Midbrain (tissue), 1 donor: ENCODE results near the gene SLC25A17.
"Not testable (repeated sequence)": the region's sequence is repeated elsewhere in the genome, so short reads cannot be mapped to it uniquely, and the experiment has no call there.

Source experiments
- DNase-seq: peaks from one replicate; lab custom pipeline; 2025; lab: John Stamatoyannopoulos, UW

Gene SLC25A17

DNA sequence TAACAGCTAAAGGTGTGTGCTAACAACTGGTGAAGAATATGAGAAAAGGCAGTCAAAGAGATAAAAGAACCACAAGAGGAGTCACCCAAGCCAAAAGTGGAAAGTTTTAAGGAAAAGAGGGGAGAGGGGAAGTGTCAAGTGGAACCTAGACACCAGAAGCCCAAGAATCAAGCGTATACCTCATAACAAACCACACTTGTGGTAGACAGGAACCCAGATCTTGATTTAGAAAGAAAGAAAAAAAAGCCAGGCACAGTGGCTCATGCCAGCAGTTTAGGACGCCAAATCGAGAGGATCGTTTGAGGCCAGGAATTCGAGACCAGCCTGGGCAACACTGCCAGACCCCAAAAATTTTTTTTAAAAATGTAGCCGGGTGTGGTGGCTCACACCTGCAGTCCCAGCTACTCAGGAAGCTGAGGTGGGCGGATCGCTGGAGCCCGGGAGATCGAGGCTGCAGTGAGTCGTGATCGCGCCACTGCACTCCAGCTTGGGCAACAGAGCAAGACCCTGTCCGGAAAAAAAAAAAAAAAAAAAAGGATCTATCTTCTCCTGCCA, 877 bp downstream of the SLC25A17 start:
- no peak for DNase-seq

DNA sequence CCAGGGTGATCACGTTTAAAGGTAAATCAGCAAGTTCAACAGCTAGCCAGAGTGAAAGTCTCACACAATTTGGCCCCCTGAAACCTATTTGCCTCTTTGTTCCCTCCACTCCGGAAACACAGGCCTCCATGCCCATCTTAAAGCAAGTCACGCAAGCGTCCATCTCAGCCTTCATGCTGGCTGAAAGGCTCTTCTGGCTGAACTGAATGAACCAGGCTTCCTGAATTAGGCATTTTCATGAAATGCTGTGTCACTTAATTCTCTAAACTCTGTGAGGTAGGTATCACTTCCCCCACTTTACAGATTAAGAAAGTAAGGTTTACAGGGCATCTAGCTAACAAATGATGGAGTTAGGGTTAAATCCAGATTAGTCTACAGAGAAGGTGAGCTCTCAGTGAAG, 1.4 kb downstream of the SLC25A17 start:
- DNase-seq: no peak

DNA sequence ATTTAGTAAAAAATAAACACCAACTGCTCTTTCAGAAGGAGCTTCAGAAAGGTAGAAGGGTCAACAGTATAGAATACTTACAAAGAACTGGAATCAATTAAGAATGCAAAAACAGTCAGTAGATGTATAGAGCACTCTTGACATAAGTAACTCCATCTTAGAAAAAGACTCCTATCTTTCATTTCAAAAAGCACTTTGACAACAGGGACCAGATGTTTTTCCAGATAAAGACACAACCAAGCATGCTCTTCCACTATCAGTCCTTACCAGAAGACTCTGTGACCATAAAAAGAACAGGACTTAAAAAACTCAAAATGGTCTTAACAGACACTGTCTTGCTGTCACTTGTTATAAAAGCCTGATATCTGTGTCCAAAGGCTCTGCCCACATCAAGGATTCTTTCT, 5.2 kb downstream of the SLC25A17 start:
- no peak for DNase-seq

DNA sequence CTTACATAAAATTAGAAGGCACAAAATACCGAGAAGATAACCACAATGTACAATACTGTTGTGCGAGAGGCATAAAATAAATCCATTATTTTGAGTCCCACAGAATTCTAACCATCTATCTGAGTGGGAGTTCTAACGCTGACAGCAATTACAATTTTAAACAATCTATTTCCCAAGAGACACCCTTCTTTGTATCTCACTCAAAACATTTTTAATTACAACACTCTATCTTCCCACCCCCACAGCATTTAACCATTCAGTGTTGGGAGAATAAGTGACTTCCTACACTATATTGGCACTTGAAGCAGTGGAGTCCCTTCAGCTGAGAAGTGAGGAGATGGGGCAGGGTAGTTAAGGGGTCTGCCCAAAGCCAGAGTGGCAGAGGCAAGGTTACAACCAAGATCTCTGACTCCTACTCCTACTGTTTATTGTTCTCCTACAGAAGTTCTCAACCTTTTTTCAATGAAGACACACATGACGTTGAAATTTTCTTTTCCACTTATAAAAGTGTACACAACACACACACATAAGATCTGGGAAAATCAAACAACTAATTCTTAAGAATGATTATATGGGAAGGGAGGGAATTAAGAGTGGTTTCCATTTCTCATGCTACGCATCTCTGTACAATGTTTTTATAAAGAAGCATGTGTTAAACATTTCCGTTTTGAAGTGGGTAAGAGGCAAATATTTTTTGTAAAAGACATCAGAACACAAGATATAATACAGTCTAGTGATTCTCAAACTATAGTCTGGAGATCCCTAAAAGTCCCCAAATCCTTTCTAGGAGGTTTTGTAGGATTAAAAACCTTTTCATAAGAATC, 10.9 kb downstream of the SLC25A17 start:
- DNase-seq: no peak

DNA sequence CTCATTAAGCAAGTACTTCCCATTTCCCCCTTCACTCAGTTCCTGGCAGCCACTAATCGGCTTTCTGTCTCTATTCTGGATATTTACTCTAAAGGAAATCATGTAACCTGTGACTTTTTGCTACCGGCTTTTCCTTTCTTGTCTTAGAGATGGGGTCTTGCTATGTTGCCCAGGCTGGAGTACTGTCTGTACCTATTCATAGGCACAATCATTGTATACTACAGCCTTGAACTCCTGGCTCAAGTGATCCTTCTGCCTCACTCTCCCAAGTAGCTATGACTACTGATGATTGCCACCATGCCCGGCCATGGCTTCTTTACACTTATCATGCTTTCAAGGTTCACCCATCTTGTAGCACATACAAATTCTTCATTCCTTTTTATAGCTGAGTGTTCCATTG, 12.4 kb downstream of the SLC25A17 start:
- no peak for DNase-seq

DNA sequence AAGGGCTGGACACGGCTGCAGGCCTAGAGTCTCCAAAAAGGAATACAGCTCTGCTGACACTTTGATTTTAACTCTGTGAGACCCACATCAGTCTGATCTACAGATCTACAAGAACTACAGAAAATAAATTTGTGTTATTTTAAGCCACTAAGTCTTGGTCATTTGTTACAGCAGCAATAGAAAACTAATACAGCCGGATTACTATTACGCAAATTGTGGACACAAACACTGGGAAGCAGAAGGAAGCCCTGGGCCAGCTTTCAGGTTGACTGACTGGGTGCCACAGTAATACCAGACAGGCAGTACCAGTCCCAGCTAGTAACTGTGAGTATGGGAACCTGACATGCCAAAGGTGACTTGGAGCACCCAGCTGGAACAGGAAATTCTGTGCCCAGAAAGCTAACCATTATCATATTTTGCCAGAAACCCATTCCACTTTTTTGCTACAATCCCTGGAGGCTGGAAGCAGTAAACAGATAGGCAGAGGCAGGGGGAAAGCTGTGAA, 13.4 kb downstream of the SLC25A17 start:
- DNase-seq: no peak

DNA sequence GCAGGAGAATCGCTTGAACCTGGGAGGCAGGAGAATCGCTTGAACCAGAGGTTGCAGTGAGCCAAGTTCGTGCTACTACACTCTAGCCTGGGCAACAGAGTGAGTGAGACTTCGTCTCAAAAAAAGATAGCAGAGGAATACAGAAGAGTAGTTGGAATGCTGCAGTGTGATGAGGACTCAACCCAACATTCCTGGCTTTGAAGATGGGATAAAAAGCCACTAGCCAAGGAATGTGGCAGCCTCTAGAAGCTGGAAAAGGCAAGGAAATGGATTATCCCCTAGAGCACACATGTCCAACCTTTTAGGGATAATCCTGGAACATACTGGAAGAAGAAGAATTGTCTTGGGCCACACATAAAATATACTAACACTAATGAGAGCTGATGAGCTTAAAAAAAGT, 13.9 kb downstream of the SLC25A17 start:
- no peak for DNase-seq

DNA sequence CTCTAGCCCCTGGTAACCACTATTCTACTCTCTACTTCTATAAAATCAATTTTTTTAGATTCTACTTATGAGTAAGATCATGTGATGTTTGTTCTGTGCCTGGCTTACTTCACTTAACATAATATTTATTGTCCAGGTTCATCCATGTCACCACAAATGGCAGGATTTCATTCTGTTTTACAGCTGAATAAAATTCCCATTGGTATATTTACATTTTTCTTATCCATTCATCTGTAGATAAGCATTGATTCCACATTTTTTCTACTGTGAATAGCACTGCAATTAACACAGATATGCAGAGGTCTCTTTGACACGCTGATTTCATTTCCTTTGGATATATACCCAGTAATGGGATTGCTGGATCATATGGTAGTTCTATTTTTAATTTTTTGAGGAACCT, 15.8 kb downstream of the SLC25A17 start:
- DNase-seq: no peak

DNA sequence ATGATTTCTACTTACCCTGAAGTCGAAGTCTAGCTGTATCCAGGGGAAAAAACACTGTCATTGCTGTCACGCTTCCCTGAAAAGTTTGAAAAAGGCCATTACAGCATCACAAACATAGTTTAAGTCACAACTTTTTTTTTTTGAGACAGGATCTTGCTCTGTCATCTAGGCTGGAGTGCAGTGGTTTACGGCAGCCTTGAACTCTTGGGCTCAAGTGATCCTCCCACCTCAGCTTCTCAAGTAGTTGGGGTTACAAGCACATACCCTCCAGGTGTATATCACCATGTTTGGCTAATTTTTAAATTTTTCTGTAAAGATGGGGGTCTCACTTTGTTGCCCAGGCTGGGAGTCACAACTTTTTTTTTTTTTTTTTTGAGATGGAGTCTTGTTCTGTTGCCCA, 20.1 kb downstream of the SLC25A17 start:
- DNase-seq: no peak

DNA sequence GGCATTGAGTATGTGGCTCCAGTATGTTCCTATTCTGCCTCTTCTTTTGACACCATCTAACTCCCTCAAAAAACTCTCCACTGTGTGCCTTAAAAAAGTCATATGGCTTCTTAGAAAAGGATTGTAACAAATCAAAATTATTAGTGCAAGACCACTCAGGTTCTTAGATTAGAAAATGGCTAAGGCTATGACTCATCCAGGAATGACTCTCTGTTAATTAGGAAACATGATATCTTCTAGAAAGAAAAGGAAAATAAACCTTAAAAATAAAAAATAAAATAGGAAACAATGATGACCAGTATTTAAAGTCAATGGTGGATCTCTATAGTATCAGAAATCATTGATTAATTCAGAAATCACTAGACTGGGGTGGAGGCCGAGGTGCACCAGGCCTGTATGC, 21.7 kb downstream of the SLC25A17 start:
- DNase-seq: no peak

DNA sequence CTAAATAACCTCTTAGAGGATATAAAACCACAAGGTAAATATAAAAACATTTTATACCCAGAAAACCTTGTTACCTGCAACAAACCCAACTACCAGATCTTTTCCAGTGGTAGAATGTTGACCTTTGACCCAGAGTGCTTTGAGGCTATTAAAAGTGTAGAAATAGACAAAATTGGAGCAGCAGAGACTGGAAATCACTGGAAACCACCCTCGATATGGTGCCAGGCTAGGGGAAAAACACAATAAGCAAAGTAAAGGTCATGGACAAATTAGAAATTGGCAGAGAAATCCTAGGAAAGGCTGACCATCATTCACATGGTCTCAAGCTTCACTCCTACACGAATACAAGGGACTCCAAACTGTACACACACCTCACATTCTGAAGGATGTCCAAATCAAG, 26.7 kb downstream of the SLC25A17 start:
- DNase-seq: no peak

DNA sequence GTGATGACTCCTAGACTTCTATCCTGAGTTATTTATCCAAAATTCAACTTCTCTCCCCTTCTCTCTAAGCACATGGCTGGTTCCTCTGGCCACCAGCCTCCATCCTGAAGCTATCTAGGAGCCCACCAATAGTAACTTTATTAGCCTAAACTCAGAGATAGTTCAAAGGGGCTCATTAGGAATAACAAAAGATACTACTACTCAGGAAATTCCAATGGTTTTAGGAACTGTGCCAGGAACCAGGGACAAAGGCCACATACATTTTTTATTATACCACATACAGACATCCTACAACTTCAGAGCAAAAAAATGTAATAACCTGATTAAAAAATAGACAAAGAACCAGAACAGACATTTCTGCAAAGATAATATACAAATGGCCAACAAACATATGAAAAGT, 27.9 kb downstream of the SLC25A17 start:
- DNase-seq: no peak

DNA sequence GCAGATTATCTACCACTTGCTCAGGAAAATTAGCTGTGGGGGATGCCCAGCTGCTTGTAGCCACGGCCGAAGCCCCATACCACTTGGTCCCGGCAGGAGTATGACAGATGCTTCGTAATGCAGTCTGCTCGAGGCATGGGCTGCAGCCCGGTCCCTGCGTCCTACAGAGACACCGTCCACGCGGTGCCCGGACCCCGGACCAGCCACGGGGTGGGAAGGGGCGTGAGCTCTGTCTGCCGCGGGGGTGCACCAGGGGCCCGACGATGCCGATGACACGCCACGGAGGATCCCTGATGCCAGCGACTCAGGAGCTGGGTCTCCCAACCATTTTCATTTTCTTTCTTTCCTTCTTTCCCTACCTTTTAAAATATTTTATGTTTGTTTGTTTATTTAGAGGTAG, 30.0 kb downstream of the SLC25A17 start:
- no peak for DNase-seq

DNA sequence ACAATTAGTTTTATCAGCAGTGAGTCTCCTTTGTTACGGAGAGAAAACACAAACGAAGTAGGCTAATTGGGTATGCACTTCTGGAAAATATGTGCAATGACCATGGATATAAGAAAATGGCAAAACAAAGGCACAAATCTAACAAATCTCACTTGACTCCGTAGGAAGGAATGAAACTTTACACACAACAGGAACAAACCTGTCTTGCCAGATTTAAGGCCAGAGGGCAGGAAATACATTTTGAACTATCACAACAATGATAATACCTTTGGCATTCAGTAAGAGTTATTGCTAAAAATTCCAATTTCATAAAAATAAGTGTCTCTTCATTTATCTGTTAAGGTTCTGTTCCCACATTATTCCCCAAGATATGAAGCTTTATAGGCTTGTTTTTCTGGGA, 36.6 kb downstream of the SLC25A17 start:
- no peak for DNase-seq

DNA sequence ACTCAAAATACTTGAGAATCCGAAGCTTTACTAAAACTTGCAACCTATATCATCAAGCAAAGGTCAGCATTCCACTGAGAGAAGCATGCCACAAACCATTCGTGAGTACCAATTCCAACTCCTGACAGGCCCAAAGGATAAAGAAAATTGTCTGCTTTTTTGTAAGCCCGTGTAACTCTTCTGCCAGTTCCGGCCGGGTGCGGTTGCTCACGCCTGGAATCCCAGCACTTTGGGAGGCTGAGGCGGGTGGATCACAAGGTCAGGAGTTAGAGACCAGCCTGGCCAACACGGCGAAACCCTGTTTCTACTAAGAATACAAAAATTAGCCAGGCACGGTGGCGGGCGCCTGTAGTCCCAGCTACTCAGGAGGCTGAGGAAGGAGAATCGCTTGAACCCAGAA, 37.4 kb downstream of the SLC25A17 start:
- not testable (repeated sequence) for DNase-seq

DNA sequence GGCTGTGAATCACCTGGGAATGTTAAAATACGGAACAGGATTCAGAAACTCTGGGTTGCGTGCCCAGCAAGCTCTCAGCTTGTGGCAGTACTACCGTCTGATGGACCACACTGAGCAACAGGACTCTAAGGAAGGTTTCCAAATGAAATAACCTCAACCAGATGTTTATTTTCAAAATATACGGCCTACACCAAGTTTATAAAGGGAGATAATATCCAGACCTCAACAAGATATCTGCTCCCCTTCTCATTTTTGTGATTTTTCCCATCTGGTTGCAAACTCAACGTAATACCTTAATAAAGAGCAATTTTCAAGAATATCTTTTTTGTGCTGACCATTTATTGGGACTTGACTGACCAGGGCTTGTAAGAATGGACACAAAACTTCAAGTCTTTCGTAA, 49.4 kb downstream of the SLC25A17 start:
- no peak for DNase-seq

DNA sequence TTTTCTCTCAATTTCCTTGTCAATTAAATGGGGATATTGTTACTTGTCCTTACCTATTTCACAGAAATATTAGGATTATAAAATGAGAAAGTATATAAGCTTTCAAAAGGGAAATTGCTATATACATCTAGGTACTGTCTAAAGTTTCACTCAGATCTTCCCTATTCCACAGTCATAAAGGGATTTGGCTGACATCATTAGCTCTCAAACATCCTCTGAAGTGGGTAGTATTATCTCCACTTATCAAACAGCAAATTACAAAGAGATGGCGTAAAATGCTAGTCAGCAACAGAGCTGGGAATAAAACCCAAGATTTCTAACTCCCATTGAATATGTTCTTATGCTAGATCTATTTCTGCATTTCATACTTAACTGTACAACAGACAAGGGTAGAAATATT, 50.9 kb downstream of the SLC25A17 start:
- no peak for DNase-seq

DNA sequence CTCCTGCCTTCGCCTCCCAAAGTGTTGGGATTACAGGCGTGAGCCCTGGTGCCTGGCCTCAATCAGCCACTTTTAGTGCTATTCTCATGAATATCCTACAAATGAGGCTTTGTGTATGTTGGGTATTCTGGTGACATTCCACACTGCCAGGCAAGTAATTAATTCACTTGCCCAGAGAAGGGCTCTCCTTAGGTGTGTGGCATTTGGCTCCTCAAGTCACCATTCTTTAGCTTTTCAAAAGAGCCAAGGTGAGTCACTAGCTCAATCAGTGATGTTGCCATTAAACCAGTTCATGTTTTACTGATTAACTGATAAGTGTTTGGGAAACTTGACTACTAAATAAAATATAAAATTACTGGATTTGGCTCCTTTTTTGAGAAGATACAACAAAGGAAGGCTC, 52.2 kb downstream of the SLC25A17 start:
- DNase-seq: no peak

DNA sequence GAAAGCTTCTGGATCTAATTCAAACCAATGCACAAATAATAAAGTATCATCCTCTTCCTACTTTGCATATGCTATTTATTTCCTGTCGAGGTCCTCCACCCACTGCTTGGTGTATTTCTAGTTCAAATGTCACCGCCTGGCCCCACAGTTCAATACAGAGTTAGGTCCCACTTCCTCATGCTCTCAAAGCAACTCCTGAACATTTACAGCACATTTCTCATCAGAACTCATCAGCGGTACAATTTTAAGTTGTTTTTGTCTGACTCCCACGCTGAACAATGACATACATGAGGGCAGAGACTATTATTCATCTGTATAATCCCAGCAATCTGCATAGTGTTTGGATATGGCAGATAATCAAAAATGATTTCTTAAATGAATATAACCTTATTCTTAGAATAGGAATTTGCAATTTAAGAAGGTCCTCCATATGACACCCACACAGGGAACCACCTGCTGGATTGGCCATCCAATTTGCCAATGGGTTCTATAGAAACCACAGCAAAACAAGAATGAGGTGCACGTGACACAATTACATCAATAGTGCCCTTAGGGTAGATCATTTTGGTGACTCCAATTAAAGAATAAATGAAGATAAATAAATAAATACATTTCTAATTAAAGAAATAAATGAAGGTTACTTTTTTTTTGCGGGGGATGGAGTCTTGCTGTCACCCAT, 54.2 kb downstream of the SLC25A17 start:
- DNase-seq: no peak

DNA sequence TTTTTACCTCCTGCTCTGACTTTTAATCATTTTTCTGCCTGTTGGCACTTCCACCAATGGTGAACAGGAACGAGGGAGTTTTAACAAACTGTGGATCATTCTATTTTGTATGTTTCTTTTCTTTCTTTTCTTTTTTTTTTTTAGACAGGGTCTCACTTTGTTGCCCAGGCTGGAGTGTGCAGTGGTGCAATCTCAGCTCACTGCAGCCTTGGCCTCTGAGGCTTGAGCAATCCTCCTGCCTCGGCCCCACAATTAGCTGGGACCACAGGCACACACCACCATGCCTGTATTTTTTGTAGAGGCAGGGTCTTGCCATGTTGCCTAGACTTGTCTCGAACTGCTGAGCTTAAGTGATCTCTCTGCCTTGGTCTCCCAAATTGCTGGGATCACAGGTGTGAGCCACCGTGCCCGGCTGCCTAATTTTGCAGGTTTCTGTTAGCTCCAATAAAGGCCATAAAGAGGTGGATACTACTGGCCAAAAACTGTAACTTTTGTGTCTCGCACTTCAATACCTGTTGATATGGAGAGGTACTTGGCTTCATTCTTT, 59.8 kb downstream of the SLC25A17 start:
- no peak for DNase-seq

DNA sequence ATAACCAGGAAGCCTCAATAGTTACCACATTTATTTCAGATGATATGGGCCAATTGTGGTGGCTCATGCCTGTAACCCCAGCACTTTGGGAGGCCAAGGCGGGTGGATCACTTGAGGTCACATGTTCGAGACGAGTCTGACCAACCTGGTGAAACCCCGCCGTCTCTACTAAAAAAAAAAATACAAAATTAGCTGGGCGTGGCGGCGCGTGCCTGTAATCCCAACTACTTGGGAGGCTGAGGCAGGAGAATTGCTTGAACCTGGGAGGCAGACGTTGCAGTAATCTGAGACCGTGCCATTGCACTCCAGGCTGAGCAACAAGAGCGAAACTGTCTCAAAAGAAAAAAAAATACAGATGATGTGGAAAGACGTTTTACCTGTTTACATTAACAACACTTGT, 60.3 kb downstream of the SLC25A17 start:
- not testable (repeated sequence) for DNase-seq

DNA sequence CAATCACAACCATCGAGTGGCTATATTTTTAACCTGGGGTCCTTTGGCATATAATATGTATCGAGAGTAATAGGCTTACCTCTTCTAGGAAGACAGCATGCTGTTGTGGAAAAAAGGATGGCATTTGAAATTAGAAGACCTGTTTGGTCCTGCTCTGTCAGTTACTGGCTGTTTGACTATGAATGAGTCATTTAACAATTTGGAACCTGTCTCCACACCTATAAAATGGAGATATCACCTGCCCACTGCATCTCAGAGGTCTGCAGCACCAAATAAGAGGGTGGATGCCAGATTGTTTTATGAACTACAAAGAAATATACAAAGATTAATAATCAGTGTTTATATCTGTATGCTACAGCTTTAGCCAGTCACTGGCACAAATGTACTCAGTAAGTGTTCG, 60.8 kb downstream of the SLC25A17 start:
- no peak for DNase-seq

DNA sequence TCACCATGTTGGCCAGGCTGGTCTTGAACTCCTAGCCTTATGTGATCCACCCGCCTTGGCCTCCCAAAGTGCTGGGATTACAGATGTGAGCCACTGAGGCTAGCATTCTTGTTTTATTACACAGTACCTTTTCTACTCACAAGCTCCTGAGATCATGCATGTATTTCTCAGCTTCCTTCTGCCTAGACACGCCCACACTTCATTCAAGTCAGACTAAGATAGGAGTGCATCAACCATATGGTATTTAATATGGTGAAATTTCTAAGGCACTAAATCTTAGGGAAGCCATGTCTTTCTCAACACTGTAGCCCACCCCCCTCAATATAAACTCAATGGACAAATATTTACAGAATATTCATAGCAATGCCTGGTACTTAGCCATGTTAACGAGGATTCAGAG, 62.1 kb downstream of the SLC25A17 start:
- no peak for DNase-seq
